Gastroesophageal sphincter (tissue), 3 donors: ENCODE results near the gene KCNH8.

ENCODE experiments used
- CTCF ChIP-seq, 4 experiments: fragments of 200-600 bp in 2 of 4; fragments of 450-650 bp in 2 of 4; sonication (generic) in 1 of 4; IDR thresholded peaks; one replicate each; pipeline ENCODE4 v1.5.1; 2017 to 2019; ENCODE audit warnings: antibody characterized with exemption in 4 of 4, mild to moderate bottlenecking in 2 of 4, moderate library complexity in 2 of 4
- EP300 ChIP-seq: sonication (generic); formaldehyde crosslinking; IDR thresholded peaks from one replicate; pipeline ENCODE4 v1.6.1; 2017; ENCODE audit warnings: antibody characterized with exemption, mild to moderate bottlenecking
- POLR2A ChIP-seq, 2 donors: fragments of 450-650 bp; IDR thresholded peaks; one replicate each; pipeline ENCODE4 v1.6.1; 2017; ENCODE audit warnings: antibody characterized with exemption in 2 of 2, mild to moderate bottlenecking in 2 of 2, moderate library complexity in 1 of 2

DNA sequence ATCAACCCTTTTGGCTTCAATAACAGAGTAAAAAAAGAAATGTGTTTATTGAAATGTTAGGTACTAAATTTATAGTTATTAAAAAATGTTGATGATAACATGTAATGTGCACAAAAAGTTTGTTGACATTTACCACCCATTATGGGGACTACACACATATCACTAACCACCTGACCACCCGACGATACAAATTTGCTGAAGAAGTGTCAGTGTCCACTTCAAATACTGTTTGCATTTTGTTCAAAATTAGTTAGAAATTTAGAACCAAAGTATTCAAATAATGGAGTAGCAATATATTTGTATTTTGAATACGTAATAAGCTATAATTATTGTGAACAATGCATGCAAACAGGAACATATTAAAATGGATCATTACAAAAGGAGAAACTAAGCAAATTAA lies 54.4 kb downstream of the KCNH8 start:
- no peak for TF ChIP-seq POLR2A (IDR thresholded peaks at IDR 0.05)
- TF ChIP-seq CTCF (IDR thresholded peaks at IDR 0.05): no peak
- TF ChIP-seq EP300: no peak
